HepG2 (cell line): ENCODE measurements around the gene ATP8A1. TPM values are rescaled to one million over a fixed set of nuclear protein-coding genes. Genes with fewer than 3 reads are reported as not detected.

Source experiments
- ATAC-seq: fragments of 200-7000 bp; cut with Tn5 transposase; 3 replicates; pipeline ENCODE4 v1.9.1; 2020; ENCODE audit warnings: mild to moderate bottlenecking, moderate library complexity
- BruUV-seq: library from RNA; stranded (reverse); fragments of 400-500 nt; replicated peaks from 2 replicates; lab custom pipeline; 2021; lab: Mats Ljungman, UMichigan
- CTCF ChIA-PET: fragments of 300-600 bp; formaldehyde crosslinking; extraction: SDS; loops from one replicate; lab custom pipeline; 2021; ENCODE audit warnings: low total read pairs, inconsistent platforms, low intra/inter-chr PET ratio; lab: Yijun Ruan, JAX
- POLR2A ChIA-PET: fragments of 350-600 bp; sonication (Branson Sonifier 250); formaldehyde crosslinking; loops from one replicate; lab custom pipeline; 2020; ENCODE audit warnings: antibody characterized with exemption, inconsistent platforms; lab: Yijun Ruan, JAX
- DNase-seq: peaks from one replicate; pipeline ENCODE4 v3.0.0-alpha.2; 2015; ENCODE audit warnings: low spot score
- FAIRE-seq: peaks from 3 replicates; lab custom pipeline; 2011; peaks lifted over from hg19 to GRCh38; lab: Jason Lieb, UNC
- H2AFZ ChIP-seq: one replicate; pipeline ENCODE4 v1.6.1; 2011; ENCODE audit warnings: low read length, inconsistent platforms
- H3K27ac ChIP-seq: fragments of 300-600 bp; 3 replicates; pipeline ENCODE4 v1.8.0; 2011; ENCODE audit warnings: mixed run types, mild to moderate bottlenecking, mixed read lengths, low read length, inconsistent platforms; ENCODE audit not compliant: insufficient read depth; ENCODE audit errors: extremely low read length
- H3K27me3 ChIP-seq, 2 experiments: fragments of 200-600 bp in 1 of 2; 2 replicates in 1 of 2; 3 replicates in 1 of 2; pipeline versions ENCODE4 v1.6.0 to v1.8.0; 2011; ENCODE audit warnings: low read length in 2 of 2, mild to moderate bottlenecking in 2 of 2, moderate library complexity in 2 of 2, inconsistent platforms in 1 of 2; ENCODE audit not compliant: insufficient read depth in 2 of 2, control insufficient read depth in 1 of 2
- H3K36me3 ChIP-seq, 2 experiments: fragments of 200-600 bp in 1 of 2; replicated peaks in 1 of 2; 2 replicates in 1 of 2; 3 replicates in 1 of 2; pipeline versions ENCODE4 v1.5.1 to v1.8.0; 2011; ENCODE audit warnings: low read length in 2 of 2, inconsistent platforms in 1 of 2; ENCODE audit not compliant: insufficient read depth in 2 of 2, control insufficient read depth in 1 of 2
- H3K4me1 ChIP-seq: 2 replicates; pipeline ENCODE4 v1.5.1; 2012; ENCODE audit warnings: low read length, inconsistent platforms; ENCODE audit not compliant: insufficient read depth
- H3K4me2 ChIP-seq: 2 replicates; pipeline ENCODE4 v1.6.0; 2011; ENCODE audit warnings: low read depth, low read length, inconsistent platforms
- H3K4me3 ChIP-seq, 3 experiments: fragments of 200-600 bp in 1 of 3; sonication (generic), shearing (Covaris generic) in 1 of 3; replicated peaks in 1 of 3; 2 replicates each; pipeline ENCODE4 v1.5.1; 2011 to 2016; ENCODE audit warnings: low read length in 3 of 3, inconsistent platforms in 2 of 3, low read depth in 2 of 3, mild to moderate bottlenecking in 2 of 3, control low read depth in 1 of 3, mixed read lengths in 1 of 3; ENCODE audit not compliant: insufficient read depth in 1 of 3
- H3K79me2 ChIP-seq: one replicate; pipeline ENCODE4 v1.6.1; 2011; ENCODE audit warnings: low read length, inconsistent platforms; ENCODE audit not compliant: insufficient read depth
- H3K9ac ChIP-seq: 2 replicates; pipeline ENCODE4 v1.6.0; 2011; ENCODE audit warnings: mild to moderate bottlenecking, low read depth, low read length, inconsistent platforms; ENCODE audit not compliant: insufficient read depth
- H3K9me3 ChIP-seq: 2 replicates; pipeline ENCODE4 v1.5.1; 2012; ENCODE audit warnings: mild to moderate bottlenecking, low read length
- H4K20me1 ChIP-seq: 2 replicates; pipeline ENCODE4 v1.6.0; 2011; ENCODE audit warnings: inconsistent platforms, mild to moderate bottlenecking, low read length, moderate library complexity; ENCODE audit not compliant: insufficient read depth
- PLRG1 ChIP-seq: fragments of 450-650 bp; conservative IDR thresholded peaks from 2 replicates; pipeline ENCODE4 v1.6.1; 2016
- ZNF274 ChIP-seq: sonication (generic); formaldehyde crosslinking; IDR thresholded peaks from 2 replicates; pipeline ENCODE4 v1.5.1; 2020; ENCODE audit warnings: mild to moderate bottlenecking, missing genetic modification reagents
- ZNF720 ChIP-seq: sonication (generic); formaldehyde crosslinking; IDR thresholded peaks from 2 replicates; pipeline ENCODE4 v1.4.0; 2020; ENCODE audit warnings: missing genetic modification reagents
- WGBS: methylation state at CpG from one replicate; pipeline ENCODE4 v1.1.6; 2017; ENCODE audit warnings: low lambda C conversion rate; 5-methylcytosine and 5-hydroxymethylcytosine counted together
- in situ Hi-C: cut with HindIII; loops from 2 replicates; pipeline ENCODE4 v1.10.0; 2017; ENCODE audit warnings: low pct_unique_long_range_greater_than_20kb; ENCODE audit not compliant: extremely low pct_ligation_motif_present
- intact Hi-C: fragments of 100-400 bp; cut with micrococcal nuclease; formaldehyde crosslinking; loops from one replicate; pipeline ENCODE4 v1.10.0; 2022; ENCODE audit not compliant: unreplicated experiment
- polyA plus RNA-seq, 8 experiments: library from polyadenylated mRNA; depleted of rRNA in 3 of 8; stranded (reverse) in 7 of 8; unstranded in 1 of 8; fragments of >200 nt; fragmentation: Illumina TruSeq in 4 of 8; extraction: Trizol in 4 of 8; gene quantifications; 2 replicates each; pipeline versions ENCODE4 v1.2.1 to v1.2.3, GENCODE V29; 2011 to 2016; ENCODE audit warnings: low read depth in 4 of 8, missing spikeins in 1 of 8, mixed read lengths in 1 of 8; ENCODE audit not compliant: insufficient read depth in 1 of 8
- total RNA-seq, 5 experiments: library from RNA; depleted of rRNA; stranded (reverse); fragments of >200 nt; fragmentation: Illumina TruSeq; extraction: Trizol; gene quantifications; 2 replicates each; pipeline ENCODE4 v1.2.3, GENCODE V29; 2016; ENCODE audit warnings: low read depth in 1 of 5
- TF ChIP-seq, protein P1 (sequence below): fragments of 450-650 bp; IDR thresholded peaks from 2 replicates; pipeline ENCODE4 v1.6.1; 2016
- TF ChIP-seq, protein P2 (sequence below): sonication (generic); formaldehyde crosslinking; IDR thresholded peaks from 2 replicates; pipeline ENCODE4 v1.4.0; 2020; ENCODE audit warnings: low read depth, missing genetic modification reagents
- TF ChIP-seq, protein P3 (sequence below): sonication (generic); formaldehyde crosslinking; IDR thresholded peaks from 2 replicates; pipeline ENCODE4 v1.4.0; 2020; ENCODE audit warnings: low read depth, mild to moderate bottlenecking, missing genetic modification reagents
- TF ChIP-seq, protein P4 (sequence below): sonication (generic); formaldehyde crosslinking; IDR thresholded peaks from 2 replicates; pipeline ENCODE4 v1.4.0; 2020; ENCODE audit warnings: missing genetic modification reagents
- TF ChIP-seq, protein P5 (sequence below): sonication (generic); formaldehyde crosslinking; IDR thresholded peaks from 2 replicates; pipeline ENCODE4 v1.9.0; 2021; ENCODE audit warnings: mild to moderate bottlenecking, missing genetic modification reagents

Gene ATP8A1
- total and polyA plus RNA-seq, 2 of the 13 experiments (the other 11 are each of a cell fraction or from before 2014, with no cell fraction given) = 1.7 to 6.2 TPM

DNA sequence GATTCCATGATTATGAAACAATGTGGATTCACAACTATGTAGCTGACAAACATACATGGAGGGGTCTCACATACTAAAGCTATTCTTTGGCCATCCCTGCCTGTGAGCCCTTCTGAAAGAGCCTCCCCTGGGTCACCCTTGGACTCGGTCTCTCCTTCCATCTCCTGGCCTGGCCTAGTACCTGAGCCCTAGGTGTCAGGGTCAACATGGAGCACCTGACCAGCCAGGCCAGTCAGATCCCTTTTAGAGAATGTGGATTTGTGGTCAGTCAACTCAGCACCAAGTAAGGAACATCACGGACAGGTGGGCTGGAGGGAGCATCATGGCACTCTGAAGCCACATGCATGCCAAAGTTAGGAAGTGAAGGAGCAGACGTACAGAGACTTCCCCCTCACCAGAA is 16.3 kb downstream of the ATP8A1 start:
- H2AFZ ChIP-seq = no peak overlapping the region
- FAIRE-seq = no peak
- no TSS peak for BruUV-seq
- no peak overlapping the region for H3K9ac ChIP-seq
- DNase-seq = no peak
- POLR2A ChIA-PET = no interaction called here
- H3K9me3 ChIP-seq = no peaks in the 10 kb centered on the region
- no peak for ATAC-seq
- no peak overlapping the region for H3K4me2 ChIP-seq
- in situ Hi-C loops (no loop called here), intact Hi-C loops (no loop called here)
- no peak overlapping the region for H3K4me3 ChIP-seq
- H3K4me1 ChIP-seq = 0 out of 2 replicates have a peak, but pooled peaks cover 8% of the 10 kb centered on the region
- CTCF ChIA-PET = no interaction called here
- H3K27me3 ChIP-seq = no peaks in the 10 kb centered on the region
- H4K20me1 ChIP-seq = no peaks in the 10 kb centered on the region
- no peaks in the 10 kb centered on the region for H3K36me3 ChIP-seq
- H3K27ac ChIP-seq = no peak overlapping the region
- 53% methylated on average over 3 of the region's 3 CpGs for WGBS
- H3K79me2 ChIP-seq = no peaks in the 10 kb centered on the region
- TF ChIP-seq ZNF274 (CRISPR knock-in tag) = no peak
- TF ChIP-seq, protein P1, sequence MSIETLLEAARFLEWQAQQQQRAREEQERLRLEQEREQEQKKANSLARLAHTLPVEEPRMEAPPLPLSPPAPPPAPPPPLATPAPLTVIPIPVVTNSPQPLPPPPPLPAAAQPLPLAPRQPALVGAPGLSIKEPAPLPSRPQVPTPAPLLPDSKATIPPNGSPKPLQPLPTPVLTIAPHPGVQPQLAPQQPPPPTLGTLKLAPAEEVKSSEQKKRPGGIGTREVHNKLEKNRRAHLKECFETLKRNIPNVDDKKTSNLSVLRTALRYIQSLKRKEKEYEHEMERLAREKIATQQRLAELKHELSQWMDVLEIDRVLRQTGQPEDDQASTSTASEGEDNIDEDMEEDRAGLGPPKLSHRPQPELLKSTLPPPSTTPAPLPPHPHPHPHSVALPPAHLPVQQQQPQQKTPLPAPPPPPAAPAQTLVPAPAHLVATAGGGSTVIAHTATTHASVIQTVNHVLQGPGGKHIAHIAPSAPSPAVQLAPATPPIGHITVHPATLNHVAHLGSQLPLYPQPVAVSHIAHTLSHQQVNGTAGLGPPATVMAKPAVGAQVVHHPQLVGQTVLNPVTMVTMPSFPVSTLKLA = no peak
- TF ChIP-seq PLRG1 = no peak
- TF ChIP-seq, protein P2, sequence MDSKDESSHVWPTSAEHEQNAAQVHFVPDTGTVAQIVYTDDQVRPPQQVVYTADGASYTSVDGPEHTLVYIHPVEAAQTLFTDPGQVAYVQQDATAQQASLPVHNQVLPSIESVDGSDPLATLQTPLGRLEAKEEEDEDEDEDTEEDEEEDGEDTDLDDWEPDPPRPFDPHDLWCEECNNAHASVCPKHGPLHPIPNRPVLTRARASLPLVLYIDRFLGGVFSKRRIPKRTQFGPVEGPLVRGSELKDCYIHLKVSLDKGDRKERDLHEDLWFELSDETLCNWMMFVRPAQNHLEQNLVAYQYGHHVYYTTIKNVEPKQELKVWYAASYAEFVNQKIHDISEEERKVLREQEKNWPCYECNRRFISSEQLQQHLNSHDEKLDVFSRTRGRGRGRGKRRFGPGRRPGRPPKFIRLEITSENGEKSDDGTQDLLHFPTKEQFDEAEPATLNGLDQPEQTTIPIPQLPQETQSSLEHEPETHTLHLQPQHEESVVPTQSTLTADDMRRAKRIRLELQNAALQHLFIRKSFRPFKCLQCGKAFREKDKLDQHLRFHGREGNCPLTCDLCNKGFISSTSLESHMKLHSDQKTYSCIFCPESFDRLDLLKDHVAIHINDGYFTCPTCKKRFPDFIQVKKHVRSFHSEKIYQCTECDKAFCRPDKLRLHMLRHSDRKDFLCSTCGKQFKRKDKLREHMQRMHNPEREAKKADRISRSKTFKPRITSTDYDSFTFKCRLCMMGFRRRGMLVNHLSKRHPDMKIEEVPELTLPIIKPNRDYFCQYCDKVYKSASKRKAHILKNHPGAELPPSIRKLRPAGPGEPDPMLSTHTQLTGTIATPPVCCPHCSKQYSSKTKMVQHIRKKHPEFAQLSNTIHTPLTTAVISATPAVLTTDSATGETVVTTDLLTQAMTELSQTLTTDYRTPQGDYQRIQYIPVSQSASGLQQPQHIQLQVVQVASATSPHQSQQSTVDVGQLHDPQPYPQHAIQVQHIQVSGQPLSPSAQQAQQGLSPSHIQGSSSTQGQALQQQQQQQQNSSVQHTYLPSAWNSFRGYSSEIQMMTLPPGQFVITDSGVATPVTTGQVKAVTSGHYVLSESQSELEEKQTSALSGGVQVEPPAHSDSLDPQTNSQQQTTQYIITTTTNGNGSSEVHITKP = no peak
- TF ChIP-seq, protein P3, sequence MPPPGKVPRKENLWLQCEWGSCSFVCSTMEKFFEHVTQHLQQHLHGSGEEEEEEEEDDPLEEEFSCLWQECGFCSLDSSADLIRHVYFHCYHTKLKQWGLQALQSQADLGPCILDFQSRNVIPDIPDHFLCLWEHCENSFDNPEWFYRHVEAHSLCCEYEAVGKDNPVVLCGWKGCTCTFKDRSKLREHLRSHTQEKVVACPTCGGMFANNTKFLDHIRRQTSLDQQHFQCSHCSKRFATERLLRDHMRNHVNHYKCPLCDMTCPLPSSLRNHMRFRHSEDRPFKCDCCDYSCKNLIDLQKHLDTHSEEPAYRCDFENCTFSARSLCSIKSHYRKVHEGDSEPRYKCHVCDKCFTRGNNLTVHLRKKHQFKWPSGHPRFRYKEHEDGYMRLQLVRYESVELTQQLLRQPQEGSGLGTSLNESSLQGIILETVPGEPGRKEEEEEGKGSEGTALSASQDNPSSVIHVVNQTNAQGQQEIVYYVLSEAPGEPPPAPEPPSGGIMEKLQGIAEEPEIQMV = no peak
- TF ChIP-seq, protein P4, sequence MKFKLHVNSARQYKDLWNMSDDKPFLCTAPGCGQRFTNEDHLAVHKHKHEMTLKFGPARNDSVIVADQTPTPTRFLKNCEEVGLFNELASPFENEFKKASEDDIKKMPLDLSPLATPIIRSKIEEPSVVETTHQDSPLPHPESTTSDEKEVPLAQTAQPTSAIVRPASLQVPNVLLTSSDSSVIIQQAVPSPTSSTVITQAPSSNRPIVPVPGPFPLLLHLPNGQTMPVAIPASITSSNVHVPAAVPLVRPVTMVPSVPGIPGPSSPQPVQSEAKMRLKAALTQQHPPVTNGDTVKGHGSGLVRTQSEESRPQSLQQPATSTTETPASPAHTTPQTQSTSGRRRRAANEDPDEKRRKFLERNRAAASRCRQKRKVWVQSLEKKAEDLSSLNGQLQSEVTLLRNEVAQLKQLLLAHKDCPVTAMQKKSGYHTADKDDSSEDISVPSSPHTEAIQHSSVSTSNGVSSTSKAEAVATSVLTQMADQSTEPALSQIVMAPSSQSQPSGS (CRISPR knock-in tag) = no peak
- TF ChIP-seq ZNF720 (CRISPR knock-in tag) = no peak
- TF ChIP-seq, protein P5, sequence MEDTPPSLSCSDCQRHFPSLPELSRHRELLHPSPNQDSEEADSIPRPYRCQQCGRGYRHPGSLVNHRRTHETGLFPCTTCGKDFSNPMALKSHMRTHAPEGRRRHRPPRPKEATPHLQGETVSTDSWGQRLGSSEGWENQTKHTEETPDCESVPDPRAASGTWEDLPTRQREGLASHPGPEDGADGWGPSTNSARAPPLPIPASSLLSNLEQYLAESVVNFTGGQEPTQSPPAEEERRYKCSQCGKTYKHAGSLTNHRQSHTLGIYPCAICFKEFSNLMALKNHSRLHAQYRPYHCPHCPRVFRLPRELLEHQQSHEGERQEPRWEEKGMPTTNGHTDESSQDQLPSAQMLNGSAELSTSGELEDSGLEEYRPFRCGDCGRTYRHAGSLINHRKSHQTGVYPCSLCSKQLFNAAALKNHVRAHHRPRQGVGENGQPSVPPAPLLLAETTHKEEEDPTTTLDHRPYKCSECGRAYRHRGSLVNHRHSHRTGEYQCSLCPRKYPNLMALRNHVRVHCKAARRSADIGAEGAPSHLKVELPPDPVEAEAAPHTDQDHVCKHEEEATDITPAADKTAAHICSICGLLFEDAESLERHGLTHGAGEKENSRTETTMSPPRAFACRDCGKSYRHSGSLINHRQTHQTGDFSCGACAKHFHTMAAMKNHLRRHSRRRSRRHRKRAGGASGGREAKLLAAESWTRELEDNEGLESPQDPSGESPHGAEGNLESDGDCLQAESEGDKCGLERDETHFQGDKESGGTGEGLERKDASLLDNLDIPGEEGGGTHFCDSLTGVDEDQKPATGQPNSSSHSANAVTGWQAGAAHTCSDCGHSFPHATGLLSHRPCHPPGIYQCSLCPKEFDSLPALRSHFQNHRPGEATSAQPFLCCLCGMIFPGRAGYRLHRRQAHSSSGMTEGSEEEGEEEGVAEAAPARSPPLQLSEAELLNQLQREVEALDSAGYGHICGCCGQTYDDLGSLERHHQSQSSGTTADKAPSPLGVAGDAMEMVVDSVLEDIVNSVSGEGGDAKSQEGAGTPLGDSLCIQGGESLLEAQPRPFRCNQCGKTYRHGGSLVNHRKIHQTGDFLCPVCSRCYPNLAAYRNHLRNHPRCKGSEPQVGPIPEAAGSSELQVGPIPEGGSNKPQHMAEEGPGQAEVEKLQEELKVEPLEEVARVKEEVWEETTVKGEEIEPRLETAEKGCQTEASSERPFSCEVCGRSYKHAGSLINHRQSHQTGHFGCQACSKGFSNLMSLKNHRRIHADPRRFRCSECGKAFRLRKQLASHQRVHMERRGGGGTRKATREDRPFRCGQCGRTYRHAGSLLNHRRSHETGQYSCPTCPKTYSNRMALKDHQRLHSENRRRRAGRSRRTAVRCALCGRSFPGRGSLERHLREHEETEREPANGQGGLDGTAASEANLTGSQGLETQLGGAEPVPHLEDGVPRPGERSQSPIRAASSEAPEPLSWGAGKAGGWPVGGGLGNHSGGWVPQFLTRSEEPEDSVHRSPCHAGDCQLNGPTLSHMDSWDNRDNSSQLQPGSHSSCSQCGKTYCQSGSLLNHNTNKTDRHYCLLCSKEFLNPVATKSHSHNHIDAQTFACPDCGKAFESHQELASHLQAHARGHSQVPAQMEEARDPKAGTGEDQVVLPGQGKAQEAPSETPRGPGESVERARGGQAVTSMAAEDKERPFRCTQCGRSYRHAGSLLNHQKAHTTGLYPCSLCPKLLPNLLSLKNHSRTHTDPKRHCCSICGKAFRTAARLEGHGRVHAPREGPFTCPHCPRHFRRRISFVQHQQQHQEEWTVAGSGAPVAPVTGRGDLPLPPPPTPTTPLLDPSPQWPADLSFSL (CRISPR knock-in tag) = no peak
